Esophagus muscularis mucosa (tissue), 3 donors: ENCODE measurements around the gene BBS9.

Experiments
- POLR2A ChIP-seq: fragments of 450-650 bp; IDR thresholded peaks from one replicate; pipeline ENCODE4 v1.6.1; 2017; ENCODE audit warnings: antibody characterized with exemption, moderate library complexity, mild to moderate bottlenecking, low read depth
- POLR2AphosphoS5 ChIP-seq, 2 donors: sonication (generic); formaldehyde crosslinking; IDR thresholded peaks; one replicate each; pipeline ENCODE4 v1.6.1; 2017; ENCODE audit warnings: antibody characterized with exemption in 2 of 2
- TF ChIP-seq, protein P1 (sequence below), 3 experiments: fragments of 200-600 bp in 2 of 3; fragments of 450-650 bp in 1 of 3; sonication (generic) in 2 of 3; IDR thresholded peaks; one replicate each; pipeline ENCODE4 v1.5.1; 2017 to 2019; ENCODE audit warnings: antibody characterized with exemption in 3 of 3, mild to moderate bottlenecking in 2 of 3, moderate library complexity in 1 of 3

DNA sequence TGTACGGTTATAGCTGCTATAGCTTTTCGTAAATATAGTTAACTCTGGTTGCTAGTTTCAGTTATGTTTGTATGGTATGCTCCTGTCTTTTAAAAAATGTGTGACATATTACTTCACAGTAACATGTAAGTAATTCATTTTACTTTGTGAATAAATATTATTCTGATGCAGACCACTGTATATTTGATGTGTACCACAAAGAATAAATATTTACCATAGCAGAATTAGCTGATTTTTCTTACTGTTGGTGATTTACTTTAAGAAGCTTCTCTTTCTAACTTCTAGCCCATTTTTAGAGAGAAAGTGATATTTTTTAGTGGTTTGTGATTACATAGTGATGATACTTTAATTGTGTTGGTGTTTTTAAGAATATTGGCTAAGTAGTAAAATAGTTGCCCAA, 292.8 kb downstream of the BBS9 start:
- TF ChIP-seq, protein P1, sequence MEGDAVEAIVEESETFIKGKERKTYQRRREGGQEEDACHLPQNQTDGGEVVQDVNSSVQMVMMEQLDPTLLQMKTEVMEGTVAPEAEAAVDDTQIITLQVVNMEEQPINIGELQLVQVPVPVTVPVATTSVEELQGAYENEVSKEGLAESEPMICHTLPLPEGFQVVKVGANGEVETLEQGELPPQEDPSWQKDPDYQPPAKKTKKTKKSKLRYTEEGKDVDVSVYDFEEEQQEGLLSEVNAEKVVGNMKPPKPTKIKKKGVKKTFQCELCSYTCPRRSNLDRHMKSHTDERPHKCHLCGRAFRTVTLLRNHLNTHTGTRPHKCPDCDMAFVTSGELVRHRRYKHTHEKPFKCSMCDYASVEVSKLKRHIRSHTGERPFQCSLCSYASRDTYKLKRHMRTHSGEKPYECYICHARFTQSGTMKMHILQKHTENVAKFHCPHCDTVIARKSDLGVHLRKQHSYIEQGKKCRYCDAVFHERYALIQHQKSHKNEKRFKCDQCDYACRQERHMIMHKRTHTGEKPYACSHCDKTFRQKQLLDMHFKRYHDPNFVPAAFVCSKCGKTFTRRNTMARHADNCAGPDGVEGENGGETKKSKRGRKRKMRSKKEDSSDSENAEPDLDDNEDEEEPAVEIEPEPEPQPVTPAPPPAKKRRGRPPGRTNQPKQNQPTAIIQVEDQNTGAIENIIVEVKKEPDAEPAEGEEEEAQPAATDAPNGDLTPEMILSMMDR (IDR thresholded peaks at IDR 0.05), result no peak
- TF ChIP-seq POLR2AphosphoS5 (IDR thresholded peaks at IDR 0.05) (no peak), POLR2A (no peak)
